ENCODE measurements around the gene FAM13A.
A peak's percentile ranks its signal among the peaks of the same experiment; 100 is the strongest.
"Not testable (repeated sequence)": the region's sequence is repeated elsewhere in the genome, so short reads cannot be mapped to it uniquely, and the experiment has no call there.

FAM13A gene

GRCh38 chr4:89056953-89057398 is at the start of gene FAM13A:
Gene FAM13A (minus strand): TSS chr4:89057185. CDS start chr4:89056964, 221 bp downstream.
- peak; percentile 86 for DNase-seq (ENCODE audit: low spot score)

DNA sequence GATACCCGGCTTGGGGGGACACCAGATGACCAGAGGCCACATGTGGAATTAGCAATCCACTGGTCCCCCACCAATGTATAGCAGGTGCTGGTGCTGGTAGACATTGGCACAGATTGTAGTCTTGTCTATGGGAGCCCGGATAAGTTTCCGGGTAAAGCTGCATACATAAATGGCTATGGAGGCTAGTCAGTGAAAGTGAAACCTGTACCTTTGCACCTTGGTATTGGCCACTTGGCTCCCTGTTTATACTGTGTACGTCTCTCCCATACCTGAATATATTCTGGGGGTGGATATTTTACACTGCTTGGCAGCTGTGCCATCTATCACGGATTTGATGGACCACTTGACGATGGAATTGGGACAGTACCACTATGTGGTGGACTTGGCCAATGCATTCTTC is 48.7 kb upstream of the FAM13A start:
- DNase-seq (ENCODE audit: low spot score): no peak

DNA sequence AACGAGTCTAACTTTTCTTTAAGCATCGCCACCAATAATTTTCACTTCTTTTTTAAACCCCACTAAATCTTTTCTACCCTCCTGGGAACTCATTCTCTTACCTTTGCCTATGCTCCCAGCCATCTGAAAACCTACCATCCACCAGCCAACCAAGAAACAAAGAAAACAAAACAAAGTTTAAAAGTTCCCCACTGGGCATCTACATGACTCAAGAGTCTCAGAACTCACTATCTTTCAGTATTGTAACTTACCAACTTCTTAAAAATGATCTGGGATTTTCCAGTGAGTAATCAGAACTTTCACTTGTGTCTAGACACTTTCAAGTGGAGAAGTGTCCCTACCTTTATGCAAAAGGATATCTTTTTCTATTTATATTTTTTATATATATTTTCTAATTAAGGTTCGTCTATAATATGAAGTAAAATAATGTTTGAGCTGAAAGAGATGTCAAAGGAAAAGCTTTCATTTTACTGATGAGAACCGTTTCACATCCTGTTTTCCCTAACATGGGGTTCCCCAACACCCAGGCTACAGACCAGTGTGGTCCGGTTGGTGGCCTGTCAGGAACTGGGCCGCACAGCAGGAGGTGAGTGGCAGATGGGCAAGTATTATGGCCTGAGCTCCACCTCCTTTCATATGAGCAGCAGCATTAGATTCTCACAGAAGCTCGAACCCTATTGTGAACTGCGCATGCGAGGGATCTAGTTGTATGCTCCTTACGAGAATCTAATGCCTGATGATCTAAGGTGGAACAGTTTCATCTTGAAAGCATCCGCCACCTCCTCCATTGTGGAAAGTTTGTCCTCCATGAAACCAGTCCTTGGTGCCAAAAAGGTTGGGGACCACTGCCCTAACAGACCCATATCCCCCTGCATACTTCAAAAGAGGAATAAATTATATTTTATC is 44.5 kb upstream of the FAM13A start:
- DNase-seq (ENCODE audit: low spot score): no peak

- no peak for DNase-seq (ENCODE audit: low spot score)
Measured at GRCh38 chr4:89100853-89101252, 43.9 kb upstream of the FAM13A start.

DNA sequence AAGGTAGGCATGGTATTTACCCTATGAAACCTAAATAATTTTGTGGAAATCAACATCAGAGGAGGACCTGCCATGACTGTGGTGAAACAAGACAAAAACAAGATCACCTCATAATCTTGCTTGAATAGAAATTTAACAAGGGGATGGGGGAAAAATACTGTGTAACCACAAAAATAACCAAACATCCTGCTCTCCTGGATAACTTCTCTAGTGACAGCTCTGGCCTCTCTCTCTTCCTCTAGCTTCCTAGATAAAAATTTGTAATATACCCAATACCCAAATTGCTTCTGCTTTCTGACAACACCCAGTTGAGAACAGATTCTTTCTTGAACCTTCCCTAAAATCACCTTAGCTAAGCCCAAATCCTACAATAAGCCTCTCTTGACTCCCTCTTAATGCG is 42.5 kb upstream of the FAM13A start:
- no peak for DNase-seq (ENCODE audit: low spot score)

DNA sequence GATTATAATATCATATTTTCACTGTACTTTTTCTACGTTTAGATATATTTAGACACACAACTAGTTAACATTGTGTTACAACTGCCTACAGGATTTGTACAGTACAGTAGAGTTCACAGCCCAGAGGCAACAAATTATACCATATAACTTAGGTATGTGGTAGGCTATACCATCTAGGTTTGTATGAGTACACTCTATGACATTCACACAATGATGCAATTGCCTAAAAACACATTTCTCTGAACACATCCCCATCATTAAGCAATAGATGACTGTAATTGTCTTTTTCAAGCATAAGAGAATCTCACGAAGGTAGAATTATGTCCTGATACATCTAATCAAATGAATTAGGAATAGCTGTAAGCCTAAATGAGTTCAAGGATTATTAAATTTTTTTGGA is 42.0 kb upstream of the FAM13A start:
- no peak for DNase-seq (ENCODE audit: low spot score)

DNA sequence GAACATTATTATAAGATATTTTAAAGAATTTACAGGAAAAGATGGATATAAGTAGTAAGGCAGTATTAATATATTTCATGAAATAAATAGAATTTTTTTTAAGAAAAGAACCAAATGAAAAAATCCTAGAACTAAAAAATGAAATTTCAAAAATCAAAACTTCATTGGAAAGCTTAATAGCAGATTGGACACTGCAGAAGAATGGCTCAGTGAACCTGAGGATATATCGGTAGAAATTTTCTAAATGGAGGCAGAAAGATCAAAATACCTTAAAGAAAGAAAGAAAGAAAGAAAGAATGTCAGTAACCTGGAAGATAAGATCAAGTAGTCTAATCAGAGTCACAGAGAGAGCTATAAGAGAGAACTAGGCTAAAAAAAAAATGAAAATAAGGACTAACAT is 21.3 kb upstream of the FAM13A start:
- DNase-seq (ENCODE audit: low spot score): no peak

DNA sequence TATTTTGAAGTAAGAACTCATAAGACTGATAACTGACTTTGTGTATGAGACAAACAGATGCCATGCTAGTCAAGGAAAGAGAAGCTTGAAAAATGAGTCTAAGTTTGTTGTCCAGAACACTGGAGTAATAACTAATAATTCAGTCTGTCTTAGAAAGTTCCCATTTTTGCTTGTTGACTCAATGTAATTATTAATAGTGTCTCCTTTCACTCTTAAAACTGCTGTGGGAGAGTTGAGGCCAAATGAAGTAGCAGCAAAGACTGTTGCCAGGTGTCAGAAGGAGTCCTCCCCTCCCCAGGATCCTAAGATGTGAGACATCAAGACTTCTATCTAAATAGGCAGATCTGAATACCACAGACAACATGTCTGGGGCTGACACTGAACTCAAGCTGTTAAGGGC is 20.8 kb upstream of the FAM13A start:
- DNase-seq (ENCODE audit: low spot score): no peak

- DNase-seq (ENCODE audit: low spot score): no peak
Measured at GRCh38 chr4:89072921-89073320, 15.9 kb upstream of the FAM13A start.

DNA sequence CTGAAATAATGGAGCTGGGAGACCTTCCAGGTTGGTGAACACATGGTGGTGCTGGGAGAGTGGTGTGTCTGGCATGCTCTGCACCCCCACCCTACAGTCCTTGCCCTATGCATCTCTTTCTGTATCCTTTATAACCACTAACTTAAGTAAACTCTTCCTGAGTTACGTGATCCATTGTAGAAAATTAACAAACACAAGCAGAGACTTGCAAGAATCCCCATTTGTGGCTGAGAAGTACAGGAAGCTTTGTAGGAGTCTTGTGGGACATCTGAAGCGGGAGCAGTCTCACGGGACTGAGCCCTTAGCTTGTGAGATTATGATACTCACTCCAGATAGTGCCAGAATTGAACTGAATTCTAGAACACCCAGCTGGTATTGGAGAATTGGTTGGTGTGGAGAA is 14.3 kb upstream of the FAM13A start:
- DNase-seq (ENCODE audit: low spot score): no peak

- no peak for DNase-seq (ENCODE audit: low spot score)
Measured at GRCh38 chr4:89070041-89070440, 13.1 kb upstream of the FAM13A start.

GRCh38 chr4:89069481-89069880 is 12.5 kb upstream of the FAM13A start:
- no peak for DNase-seq (ENCODE audit: low spot score)

DNA sequence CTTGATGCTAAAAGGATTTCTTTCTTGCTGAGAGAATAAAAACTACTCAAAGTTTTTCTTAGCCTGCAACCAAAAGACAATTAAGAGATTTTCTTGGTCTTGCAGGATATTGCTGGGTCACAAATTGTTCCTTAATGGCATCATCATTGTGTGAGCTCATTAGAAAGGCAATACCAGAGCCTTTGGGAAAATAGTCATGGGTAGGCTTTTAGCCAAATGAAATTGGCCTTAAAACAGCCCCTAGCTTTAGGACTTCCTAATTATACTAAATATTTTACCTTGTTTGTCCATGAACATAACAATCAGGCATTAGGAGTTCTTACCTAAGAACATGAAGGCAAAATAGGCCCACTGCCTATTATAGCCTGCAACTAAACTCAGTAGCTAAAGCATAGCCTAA is 10.4 kb upstream of the FAM13A start:
- peak; percentile 14 for DNase-seq (ENCODE audit: low spot score)

- no peak for DNase-seq (ENCODE audit: low spot score)
Measured at GRCh38 chr4:89064848-89065247, 7.9 kb upstream of the FAM13A start.

GRCh38 chr4:89057844-89058243 is 859 bp upstream of the FAM13A start:
- not testable (repeated sequence) for DNase-seq (ENCODE audit: low spot score)

DNA sequence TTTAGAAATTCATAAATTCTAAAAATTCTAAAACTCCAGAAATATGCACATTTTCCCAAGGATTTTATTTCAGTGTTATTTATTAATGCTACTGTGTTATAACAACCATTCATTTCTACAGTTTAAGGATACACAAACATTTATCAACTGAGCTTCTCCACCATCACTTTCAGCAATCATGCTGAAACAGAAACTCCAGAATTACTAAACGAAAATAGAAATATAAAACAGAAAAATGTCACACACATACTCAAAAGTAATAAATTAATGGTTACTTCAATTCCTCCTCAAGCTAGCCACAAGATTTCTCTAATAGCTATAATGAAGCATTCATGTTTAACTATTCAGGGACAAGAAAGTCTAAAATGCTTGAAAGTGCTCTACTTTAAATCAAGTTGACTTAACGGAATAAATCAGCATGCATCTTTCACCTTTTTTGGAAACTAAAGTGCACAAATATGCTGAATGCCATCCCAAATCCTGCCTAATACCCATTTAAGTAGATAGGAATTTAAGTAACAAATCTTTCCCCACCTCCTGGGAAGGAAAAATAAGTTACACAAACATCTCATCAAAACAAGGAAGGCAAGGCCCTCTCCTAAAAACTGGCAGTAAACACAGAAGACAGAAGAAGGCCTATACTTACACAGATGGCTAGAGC is 563 bp downstream of the FAM13A start:
- DNase-seq (ENCODE audit: low spot score): peak; percentile 30

- DNase-seq (ENCODE audit: low spot score): no peak
Measured at GRCh38 chr4:89055157-89056080, 1.6 kb downstream of the FAM13A start.

DNA sequence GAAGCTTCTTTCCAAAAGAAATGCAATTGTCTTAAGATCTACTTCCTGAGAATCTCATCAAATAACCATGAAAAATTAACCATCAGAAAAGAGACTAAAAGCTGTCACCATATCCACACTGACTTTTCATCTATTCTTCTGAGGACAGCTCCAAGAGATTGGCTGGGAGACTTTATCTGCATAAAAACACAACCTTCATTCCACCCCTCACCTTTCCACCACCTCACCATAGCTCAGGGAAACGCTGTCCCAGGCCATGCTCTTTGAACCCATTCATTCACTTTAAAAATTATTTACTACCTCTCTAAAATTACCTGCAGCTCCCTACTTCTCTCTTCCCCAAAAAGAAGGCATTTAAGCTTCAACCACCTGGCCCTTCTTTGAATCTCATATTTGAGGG is 2.4 kb downstream of the FAM13A start:
- no peak for DNase-seq (ENCODE audit: low spot score)

DNA sequence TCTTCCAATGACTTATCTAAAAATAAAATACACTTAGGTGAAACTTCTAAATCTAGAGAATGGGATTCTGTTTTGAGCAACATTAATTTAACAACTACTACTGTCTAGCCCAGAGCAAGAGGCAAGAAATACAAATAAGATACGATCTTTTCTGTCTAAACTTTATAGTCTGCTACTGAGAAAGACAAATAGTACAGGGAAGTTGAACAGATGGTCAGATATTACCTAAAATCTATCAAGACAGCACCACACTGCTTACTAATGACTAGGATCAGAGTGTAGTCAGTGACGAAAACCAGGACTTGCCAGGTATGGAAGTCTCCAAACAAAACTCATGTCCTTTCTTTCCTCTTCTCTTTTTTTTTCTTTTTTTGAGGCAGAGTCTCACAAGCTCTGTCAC is 7.1 kb downstream of the FAM13A start:
- no peak for DNase-seq (ENCODE audit: low spot score)

GRCh38 chr4:89048906-89049601 is 7.9 kb downstream of the FAM13A start:
- no peak for DNase-seq (ENCODE audit: low spot score)

DNA sequence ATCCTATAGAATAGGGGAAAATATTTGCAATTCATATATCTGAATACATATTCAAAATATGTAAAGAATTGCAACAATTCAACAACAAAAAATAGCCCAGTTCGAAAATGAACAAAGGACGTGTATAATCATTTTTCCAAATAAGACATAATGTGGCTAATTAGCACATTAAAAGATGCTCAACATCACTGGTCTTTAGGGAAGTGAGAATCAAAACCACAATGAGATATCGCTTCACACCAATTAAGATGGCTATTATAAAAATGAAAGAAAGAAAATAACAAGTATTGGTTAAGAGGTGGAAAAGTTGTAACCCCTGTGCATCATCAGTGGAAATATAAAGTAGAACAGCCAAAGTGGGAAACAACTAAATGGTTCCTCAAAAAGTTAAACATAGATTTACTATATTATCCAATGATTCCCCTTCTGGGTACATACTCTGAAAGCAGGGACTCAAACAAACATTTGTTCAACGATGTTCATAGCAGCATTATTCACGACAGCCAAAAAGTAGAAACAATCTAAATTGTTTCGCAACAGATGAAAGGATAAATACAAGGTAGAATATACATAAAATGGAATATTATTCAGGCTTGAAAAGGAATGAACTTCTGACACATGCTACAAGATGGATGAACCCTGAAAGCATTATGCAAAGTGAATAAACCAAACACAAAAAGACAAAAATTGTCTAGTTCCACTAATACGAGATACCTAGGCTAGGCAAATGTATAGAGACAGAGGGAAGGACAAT is 12.7 kb downstream of the FAM13A start:
- DNase-seq (ENCODE audit: low spot score): no peak
